HepG2 (cell line): ENCODE measurements around the gene S1PR3. TPM values are rescaled to one million over a fixed set of nuclear protein-coding genes. Genes with fewer than 3 reads are reported as not detected.

Source experiments
- ATAC-seq: fragments of 200-7000 bp; cut with Tn5 transposase; 3 replicates; pipeline ENCODE4 v1.9.1; 2020; ENCODE audit warnings: mild to moderate bottlenecking, moderate library complexity
- BruUV-seq: library from RNA; stranded (reverse); fragments of 400-500 nt; replicated peaks from 2 replicates; lab custom pipeline; 2021; lab: Mats Ljungman, UMichigan
- CTCF ChIA-PET: fragments of 300-600 bp; formaldehyde crosslinking; extraction: SDS; loops from one replicate; lab custom pipeline; 2021; ENCODE audit warnings: low total read pairs, inconsistent platforms, low intra/inter-chr PET ratio; lab: Yijun Ruan, JAX
- POLR2A ChIA-PET: fragments of 350-600 bp; sonication (Branson Sonifier 250); formaldehyde crosslinking; loops from one replicate; lab custom pipeline; 2020; ENCODE audit warnings: antibody characterized with exemption, inconsistent platforms; lab: Yijun Ruan, JAX
- DNase-seq: peaks from one replicate; pipeline ENCODE4 v3.0.0-alpha.2; 2015; ENCODE audit warnings: low spot score
- FAIRE-seq: peaks from 3 replicates; lab custom pipeline; 2011; peaks lifted over from hg19 to GRCh38; lab: Jason Lieb, UNC
- H2AFZ ChIP-seq: one replicate; pipeline ENCODE4 v1.6.1; 2011; ENCODE audit warnings: low read length, inconsistent platforms
- H3K27ac ChIP-seq: fragments of 300-600 bp; 3 replicates; pipeline ENCODE4 v1.8.0; 2011; ENCODE audit warnings: mixed run types, mild to moderate bottlenecking, mixed read lengths, low read length, inconsistent platforms; ENCODE audit not compliant: insufficient read depth; ENCODE audit errors: extremely low read length
- H3K27me3 ChIP-seq, 2 experiments: fragments of 200-600 bp in 1 of 2; 2 replicates in 1 of 2; 3 replicates in 1 of 2; pipeline versions ENCODE4 v1.6.0 to v1.8.0; 2011; ENCODE audit warnings: low read length in 2 of 2, mild to moderate bottlenecking in 2 of 2, moderate library complexity in 2 of 2, inconsistent platforms in 1 of 2; ENCODE audit not compliant: insufficient read depth in 2 of 2, control insufficient read depth in 1 of 2
- H3K36me3 ChIP-seq, 2 experiments: fragments of 200-600 bp in 1 of 2; replicated peaks in 1 of 2; 2 replicates in 1 of 2; 3 replicates in 1 of 2; pipeline versions ENCODE4 v1.5.1 to v1.8.0; 2011; ENCODE audit warnings: low read length in 2 of 2, inconsistent platforms in 1 of 2; ENCODE audit not compliant: insufficient read depth in 2 of 2, control insufficient read depth in 1 of 2
- H3K4me1 ChIP-seq: 2 replicates; pipeline ENCODE4 v1.5.1; 2012; ENCODE audit warnings: low read length, inconsistent platforms; ENCODE audit not compliant: insufficient read depth
- H3K4me2 ChIP-seq: 2 replicates; pipeline ENCODE4 v1.6.0; 2011; ENCODE audit warnings: low read depth, low read length, inconsistent platforms
- H3K4me3 ChIP-seq, 3 experiments: fragments of 200-600 bp in 1 of 3; sonication (generic), shearing (Covaris generic) in 1 of 3; replicated peaks in 1 of 3; 2 replicates each; pipeline ENCODE4 v1.5.1; 2011 to 2016; ENCODE audit warnings: low read length in 3 of 3, inconsistent platforms in 2 of 3, low read depth in 2 of 3, mild to moderate bottlenecking in 2 of 3, control low read depth in 1 of 3, mixed read lengths in 1 of 3; ENCODE audit not compliant: insufficient read depth in 1 of 3
- H3K79me2 ChIP-seq: one replicate; pipeline ENCODE4 v1.6.1; 2011; ENCODE audit warnings: low read length, inconsistent platforms; ENCODE audit not compliant: insufficient read depth
- H3K9ac ChIP-seq: 2 replicates; pipeline ENCODE4 v1.6.0; 2011; ENCODE audit warnings: mild to moderate bottlenecking, low read depth, low read length, inconsistent platforms; ENCODE audit not compliant: insufficient read depth
- H3K9me3 ChIP-seq: 2 replicates; pipeline ENCODE4 v1.5.1; 2012; ENCODE audit warnings: mild to moderate bottlenecking, low read length
- H4K20me1 ChIP-seq: 2 replicates; pipeline ENCODE4 v1.6.0; 2011; ENCODE audit warnings: inconsistent platforms, mild to moderate bottlenecking, low read length, moderate library complexity; ENCODE audit not compliant: insufficient read depth
- CBX5 ChIP-seq: sonication (generic); formaldehyde crosslinking; IDR thresholded peaks from 2 replicates; pipeline ENCODE4 v1.4.0; 2020; ENCODE audit warnings: missing genetic modification reagents, borderline replicate concordance
- CHCHD3 ChIP-seq: sonication (generic); formaldehyde crosslinking; IDR thresholded peaks from 2 replicates; pipeline ENCODE4 v1.8.0; 2022; ENCODE audit warnings: mild to moderate bottlenecking, missing genetic modification reagents, moderate library complexity
- REPIN1 ChIP-seq: sonication (generic); formaldehyde crosslinking; IDR thresholded peaks from 2 replicates; pipeline ENCODE4 v1.8.0; 2022; ENCODE audit warnings: missing genetic modification reagents, low read depth, mild to moderate bottlenecking, borderline replicate concordance
- SP2 ChIP-seq: sonication (generic); formaldehyde crosslinking; IDR thresholded peaks from 2 replicates; pipeline ENCODE4 v1.5.1; 2020; ENCODE audit warnings: mild to moderate bottlenecking, missing genetic modification reagents
- TOE1 ChIP-seq: sonication (generic); formaldehyde crosslinking; IDR thresholded peaks from 2 replicates; pipeline ENCODE4 v1.4.0; 2020; ENCODE audit warnings: mild to moderate bottlenecking, missing genetic modification reagents
- ZBTB20 ChIP-seq: sonication (generic); formaldehyde crosslinking; IDR thresholded peaks from 2 replicates; pipeline ENCODE4 v1.8.1; 2023; ENCODE audit warnings: missing genetic modification reagents, low read depth, mild to moderate bottlenecking, borderline replicate concordance
- ZFP90 ChIP-seq: sonication (generic); formaldehyde crosslinking; IDR thresholded peaks from 2 replicates; pipeline ENCODE4 v1.8.0; 2022; ENCODE audit warnings: missing genetic modification reagents, mild to moderate bottlenecking, inconsistent platforms, borderline replicate concordance
- ZNF570 ChIP-seq: sonication (generic); formaldehyde crosslinking; IDR thresholded peaks from 2 replicates; pipeline ENCODE4 v1.4.0; 2020; ENCODE audit warnings: mild to moderate bottlenecking, missing genetic modification reagents, borderline replicate concordance
- WGBS: methylation state at CpG from one replicate; pipeline ENCODE4 v1.1.6; 2017; ENCODE audit warnings: low lambda C conversion rate; 5-methylcytosine and 5-hydroxymethylcytosine counted together
- in situ Hi-C: cut with HindIII; loops from 2 replicates; pipeline ENCODE4 v1.10.0; 2017; ENCODE audit warnings: low pct_unique_long_range_greater_than_20kb; ENCODE audit not compliant: extremely low pct_ligation_motif_present
- intact Hi-C: fragments of 100-400 bp; cut with micrococcal nuclease; formaldehyde crosslinking; loops from one replicate; pipeline ENCODE4 v1.10.0; 2022; ENCODE audit not compliant: unreplicated experiment
- polyA plus RNA-seq, 8 experiments: library from polyadenylated mRNA; depleted of rRNA in 3 of 8; stranded (reverse) in 7 of 8; unstranded in 1 of 8; fragments of >200 nt; fragmentation: Illumina TruSeq in 4 of 8; extraction: Trizol in 4 of 8; gene quantifications; 2 replicates each; pipeline versions ENCODE4 v1.2.1 to v1.2.3, GENCODE V29; 2011 to 2016; ENCODE audit warnings: low read depth in 4 of 8, missing spikeins in 1 of 8, mixed read lengths in 1 of 8; ENCODE audit not compliant: insufficient read depth in 1 of 8
- total RNA-seq, 5 experiments: library from RNA; depleted of rRNA; stranded (reverse); fragments of >200 nt; fragmentation: Illumina TruSeq; extraction: Trizol; gene quantifications; 2 replicates each; pipeline ENCODE4 v1.2.3, GENCODE V29; 2016; ENCODE audit warnings: low read depth in 1 of 5
- TF ChIP-seq, protein P1 (sequence below): sonication (generic); formaldehyde crosslinking; IDR thresholded peaks from 2 replicates; pipeline ENCODE4 v1.9.0; 2021; ENCODE audit warnings: mild to moderate bottlenecking, missing genetic modification reagents

Gene S1PR3
- total and polyA plus RNA-seq, 2 of the 13 experiments (the other 11 are each of a cell fraction or from before 2014, with no cell fraction given) = 0.02 TPM; not detected in 1

GRCh38 chr9:89038382-89039103 lies 47.3 kb downstream of the S1PR3 start:
- 23% methylated on average over 5 of the region's 5 CpGs for WGBS
- H3K4me2 ChIP-seq = no peak overlapping the region
- H3K4me3 ChIP-seq = no peak overlapping the region
- H3K79me2 ChIP-seq = no peaks in the 10 kb centered on the region
- DNase-seq = no peak
- no peak for ATAC-seq
- H2AFZ ChIP-seq = no peak overlapping the region
- intact Hi-C loops (no loop called here), in situ Hi-C loops (no loop called here)
- FAIRE-seq = no peak
- CTCF ChIA-PET = no interaction called here
- TF ChIP-seq ZBTB20 (no peak), TOE1 (CRISPR knock-in tag) (no peak), SP2 (CRISPR knock-in tag) (no peak), CBX5 (CRISPR knock-in tag) (no peak), ZFP90 (CRISPR knock-in tag) (no peak), CHCHD3 (CRISPR knock-in tag) (no peak), REPIN1 (CRISPR knock-in tag) (no peak)
- H3K36me3 ChIP-seq = no peaks in the 10 kb centered on the region
- POLR2A ChIA-PET = no interaction called here
- BruUV-seq = no TSS peak
- no peak overlapping the region for H3K9ac ChIP-seq
- no peaks in the 10 kb centered on the region for H3K9me3 ChIP-seq
- H3K4me1 ChIP-seq = no peaks in the 10 kb centered on the region
- no peaks in the 10 kb centered on the region for H3K27me3 ChIP-seq
- no peaks in the 10 kb centered on the region for H4K20me1 ChIP-seq
- no peak overlapping the region for H3K27ac ChIP-seq

DNA sequence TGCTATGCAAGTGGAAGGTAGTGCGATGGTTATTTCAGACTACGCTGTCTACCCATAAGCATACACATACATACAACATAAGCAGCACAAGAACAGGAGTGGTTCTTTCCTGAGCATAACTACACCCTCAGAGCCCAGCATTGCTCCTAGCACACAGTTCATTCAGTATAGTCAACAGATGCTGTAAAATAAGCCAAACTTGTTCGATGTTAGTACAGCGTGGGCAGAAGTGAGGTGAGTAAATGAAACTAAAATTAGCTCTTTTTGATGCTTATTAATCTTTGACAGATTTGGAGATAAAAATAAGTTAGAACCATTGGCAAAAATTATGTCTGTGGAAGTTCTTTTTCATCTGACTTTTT lies 47.8 kb downstream of the S1PR3 start:
- H3K27ac ChIP-seq = no peak overlapping the region
- DNase-seq = no peak
- no TSS peak for BruUV-seq
- no peak overlapping the region for H2AFZ ChIP-seq
- no peaks in the 10 kb centered on the region for H4K20me1 ChIP-seq
- H3K9ac ChIP-seq = no peak overlapping the region
- in situ Hi-C loops (no loop called here), intact Hi-C loops (no loop called here)
- H3K4me2 ChIP-seq = no peak overlapping the region
- H3K4me1 ChIP-seq = no peaks in the 10 kb centered on the region
- CTCF ChIA-PET = no interaction called here
- no peaks in the 10 kb centered on the region for H3K79me2 ChIP-seq
- H3K36me3 ChIP-seq = no peaks in the 10 kb centered on the region
- WGBS = 45% methylated on average over 4 of the region's 4 CpGs
- no peak for ATAC-seq
- no peaks in the 10 kb centered on the region for H3K27me3 ChIP-seq
- H3K4me3 ChIP-seq = no peak overlapping the region
- no peak for FAIRE-seq
- no peaks in the 10 kb centered on the region for H3K9me3 ChIP-seq
- POLR2A ChIA-PET = no interaction called here
- TF ChIP-seq, protein P1, sequence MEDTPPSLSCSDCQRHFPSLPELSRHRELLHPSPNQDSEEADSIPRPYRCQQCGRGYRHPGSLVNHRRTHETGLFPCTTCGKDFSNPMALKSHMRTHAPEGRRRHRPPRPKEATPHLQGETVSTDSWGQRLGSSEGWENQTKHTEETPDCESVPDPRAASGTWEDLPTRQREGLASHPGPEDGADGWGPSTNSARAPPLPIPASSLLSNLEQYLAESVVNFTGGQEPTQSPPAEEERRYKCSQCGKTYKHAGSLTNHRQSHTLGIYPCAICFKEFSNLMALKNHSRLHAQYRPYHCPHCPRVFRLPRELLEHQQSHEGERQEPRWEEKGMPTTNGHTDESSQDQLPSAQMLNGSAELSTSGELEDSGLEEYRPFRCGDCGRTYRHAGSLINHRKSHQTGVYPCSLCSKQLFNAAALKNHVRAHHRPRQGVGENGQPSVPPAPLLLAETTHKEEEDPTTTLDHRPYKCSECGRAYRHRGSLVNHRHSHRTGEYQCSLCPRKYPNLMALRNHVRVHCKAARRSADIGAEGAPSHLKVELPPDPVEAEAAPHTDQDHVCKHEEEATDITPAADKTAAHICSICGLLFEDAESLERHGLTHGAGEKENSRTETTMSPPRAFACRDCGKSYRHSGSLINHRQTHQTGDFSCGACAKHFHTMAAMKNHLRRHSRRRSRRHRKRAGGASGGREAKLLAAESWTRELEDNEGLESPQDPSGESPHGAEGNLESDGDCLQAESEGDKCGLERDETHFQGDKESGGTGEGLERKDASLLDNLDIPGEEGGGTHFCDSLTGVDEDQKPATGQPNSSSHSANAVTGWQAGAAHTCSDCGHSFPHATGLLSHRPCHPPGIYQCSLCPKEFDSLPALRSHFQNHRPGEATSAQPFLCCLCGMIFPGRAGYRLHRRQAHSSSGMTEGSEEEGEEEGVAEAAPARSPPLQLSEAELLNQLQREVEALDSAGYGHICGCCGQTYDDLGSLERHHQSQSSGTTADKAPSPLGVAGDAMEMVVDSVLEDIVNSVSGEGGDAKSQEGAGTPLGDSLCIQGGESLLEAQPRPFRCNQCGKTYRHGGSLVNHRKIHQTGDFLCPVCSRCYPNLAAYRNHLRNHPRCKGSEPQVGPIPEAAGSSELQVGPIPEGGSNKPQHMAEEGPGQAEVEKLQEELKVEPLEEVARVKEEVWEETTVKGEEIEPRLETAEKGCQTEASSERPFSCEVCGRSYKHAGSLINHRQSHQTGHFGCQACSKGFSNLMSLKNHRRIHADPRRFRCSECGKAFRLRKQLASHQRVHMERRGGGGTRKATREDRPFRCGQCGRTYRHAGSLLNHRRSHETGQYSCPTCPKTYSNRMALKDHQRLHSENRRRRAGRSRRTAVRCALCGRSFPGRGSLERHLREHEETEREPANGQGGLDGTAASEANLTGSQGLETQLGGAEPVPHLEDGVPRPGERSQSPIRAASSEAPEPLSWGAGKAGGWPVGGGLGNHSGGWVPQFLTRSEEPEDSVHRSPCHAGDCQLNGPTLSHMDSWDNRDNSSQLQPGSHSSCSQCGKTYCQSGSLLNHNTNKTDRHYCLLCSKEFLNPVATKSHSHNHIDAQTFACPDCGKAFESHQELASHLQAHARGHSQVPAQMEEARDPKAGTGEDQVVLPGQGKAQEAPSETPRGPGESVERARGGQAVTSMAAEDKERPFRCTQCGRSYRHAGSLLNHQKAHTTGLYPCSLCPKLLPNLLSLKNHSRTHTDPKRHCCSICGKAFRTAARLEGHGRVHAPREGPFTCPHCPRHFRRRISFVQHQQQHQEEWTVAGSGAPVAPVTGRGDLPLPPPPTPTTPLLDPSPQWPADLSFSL = no peak
- no peak for TF ChIP-seq ZNF570 (CRISPR knock-in tag)
